Activated naive CD8-positive, alpha-beta T cell treated with anti-CD3 and anti-CD28 coated beads for 36 hours (primary cell): ENCODE results near the gene KLF6. TPM values are rescaled to one million over a fixed set of nuclear protein-coding genes. Genes with fewer than 3 reads are reported as not detected.

Experiments
- DNase-seq: peaks from one replicate; pipeline ENCODE4 v3.0.0; 2021
- H3K27ac Mint-ChIP-seq: one replicate; pipeline ENCODE4 v1.8.0; 2022; ENCODE audit warnings: mild to moderate bottlenecking, moderate library complexity, mixed read lengths
- H3K27me3 Mint-ChIP-seq: one replicate; pipeline ENCODE4 v1.8.0; 2022; ENCODE audit warnings: mild to moderate bottlenecking, mixed read lengths
- H3K36me3 Mint-ChIP-seq: one replicate; pipeline ENCODE4 v1.8.0; 2021; ENCODE audit warnings: mild to moderate bottlenecking, mixed read lengths
- H3K4me1 Mint-ChIP-seq: one replicate; pipeline ENCODE4 v1.8.0; 2021; ENCODE audit warnings: mixed read lengths
- H3K4me3 Mint-ChIP-seq: one replicate; pipeline ENCODE4 v1.8.0; 2022; ENCODE audit warnings: mild to moderate bottlenecking, moderate library complexity, mixed read lengths
- H3K9me3 Mint-ChIP-seq: one replicate; pipeline ENCODE4 v1.8.0; 2022; ENCODE audit warnings: mixed read lengths
- total RNA-seq, 2 experiments: library from RNA; stranded (reverse); gene quantifications; one replicate each; pipeline ENCODE4 v1.2.3, GENCODE V29; 2021

The KLF6 gene
- total RNA-seq, 2 experiments from 2014 or later, result 117 to 125 TPM

DNA sequence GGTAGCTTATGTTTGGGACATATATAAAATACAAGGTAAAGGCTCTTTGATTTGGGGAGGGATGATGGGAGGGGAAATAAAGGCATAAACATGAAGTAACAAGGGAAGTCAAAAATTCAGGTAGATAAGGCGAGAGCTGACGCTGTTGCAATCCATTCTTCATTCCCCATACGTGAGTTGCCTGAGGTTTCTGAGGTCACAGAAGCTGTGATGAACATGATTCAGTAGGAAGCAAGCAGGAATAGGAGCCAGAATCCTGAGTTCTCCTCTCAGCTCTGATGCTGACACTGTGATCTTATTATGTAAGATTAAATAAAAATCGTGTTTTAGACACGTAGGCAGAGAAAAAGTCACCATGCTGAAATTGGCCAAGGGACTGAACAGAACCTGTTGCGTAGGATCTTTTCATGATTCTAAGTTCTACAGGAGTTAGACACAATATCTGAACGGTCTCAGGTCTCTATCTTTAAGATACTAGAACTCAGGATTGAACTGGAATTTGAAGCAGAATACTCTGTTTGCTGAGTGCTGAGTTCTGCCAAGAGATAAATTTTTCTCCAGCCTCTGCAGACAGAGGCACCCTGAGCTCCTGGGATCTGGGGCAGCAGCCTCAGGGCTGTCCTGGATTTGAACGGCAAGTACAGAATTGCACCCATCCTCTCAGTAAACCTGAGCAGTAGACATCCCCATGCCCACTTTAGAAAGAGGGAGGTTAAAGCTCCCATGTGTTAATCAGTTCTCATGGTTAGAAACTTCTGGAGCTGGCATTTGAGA is 21.0 kb downstream of the KLF6 start:
- no peak overlapping the region for H3K4me3 Mint-ChIP-seq
- H3K4me1 Mint-ChIP-seq, result peaks cover 56% of the 10 kb centered on the region
- H3K9me3 Mint-ChIP-seq, result peaks cover 6% of the 10 kb centered on the region
- peaks cover 8% of the 10 kb centered on the region for H3K36me3 Mint-ChIP-seq
- no peak overlapping the region for H3K27ac Mint-ChIP-seq
- DNase-seq, result no peak
- H3K27me3 Mint-ChIP-seq, result peaks cover 4% of the 10 kb centered on the region

DNA sequence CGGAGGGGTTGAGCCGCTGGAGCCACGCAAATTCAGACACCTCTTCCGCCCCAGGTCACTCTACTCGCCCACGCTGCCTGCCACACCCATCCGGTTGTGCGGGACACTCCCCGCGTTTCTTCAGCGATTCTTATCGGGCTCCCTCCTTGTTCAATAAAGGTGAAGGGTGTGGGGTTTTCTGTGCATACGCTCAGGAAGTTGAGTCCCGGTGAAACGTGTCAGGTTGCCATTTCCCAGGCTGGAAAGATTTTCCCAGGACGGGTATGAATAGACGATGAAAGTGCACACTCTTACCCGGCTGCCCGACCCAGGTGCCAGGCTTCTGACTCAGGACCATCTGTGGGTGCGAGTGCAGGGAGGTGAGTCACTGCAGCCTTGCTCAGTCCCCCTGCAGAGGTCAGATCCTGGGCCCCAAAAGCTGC is 22.0 kb downstream of the KLF6 start:
- Mint-ChIP-seq H3K27ac (no peak overlapping the region), H3K4me1 (peaks cover 66% of the 10 kb centered on the region), H3K9me3 (peaks cover 6% of the 10 kb centered on the region), H3K4me3 (no peak overlapping the region), H3K27me3 (peaks cover 4% of the 10 kb centered on the region), H3K36me3 (peaks cover 10% of the 10 kb centered on the region)
- no peak for DNase-seq

DNA sequence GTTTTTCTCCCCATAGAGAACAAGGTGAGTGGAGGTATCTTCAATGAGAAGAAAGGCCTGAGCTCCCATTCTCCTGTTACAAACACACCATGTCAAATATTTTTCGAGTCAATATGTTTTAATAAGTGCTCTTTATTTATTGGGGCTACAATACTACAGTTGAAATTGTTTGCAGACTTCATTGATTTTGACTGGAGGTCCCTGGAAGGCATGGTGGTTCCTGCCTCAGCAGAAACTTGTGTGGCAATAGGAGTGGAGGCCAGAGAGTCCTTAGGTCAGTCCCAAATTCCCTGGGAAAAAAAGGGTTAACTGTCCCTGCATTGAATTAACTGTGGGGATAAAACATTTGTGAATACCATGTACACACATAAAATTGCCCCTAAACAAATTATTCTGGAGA is 22.7 kb downstream of the KLF6 start:
- peaks cover 74% of the 10 kb centered on the region for H3K4me1 Mint-ChIP-seq
- H3K27ac Mint-ChIP-seq, result no peak overlapping the region

DNA sequence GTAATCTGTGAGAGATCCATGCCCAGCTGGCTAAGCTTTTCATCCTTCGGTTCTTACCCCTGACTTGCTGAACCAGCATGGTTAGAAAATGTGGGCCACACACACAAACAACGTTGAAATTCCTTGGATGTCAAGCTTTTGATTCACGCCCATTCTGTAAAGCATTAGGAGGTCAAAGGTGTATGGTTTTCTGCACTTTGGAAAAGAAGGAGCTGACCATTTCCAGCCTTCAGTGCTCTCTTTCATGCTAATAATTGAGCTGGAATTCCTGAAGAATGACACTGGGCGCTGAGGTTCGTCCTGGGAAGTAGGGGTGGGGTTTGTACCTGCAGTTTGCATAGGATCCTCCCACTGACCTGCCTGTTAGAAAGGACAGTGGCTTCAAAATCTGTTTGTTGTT is 23.1 kb downstream of the KLF6 start:
- Mint-ChIP-seq H3K27ac (no peak overlapping the region), H3K27me3 (peaks cover 4% of the 10 kb centered on the region), H3K4me1 (peaks cover 78% of the 10 kb centered on the region), H3K9me3 (peaks cover 6% of the 10 kb centered on the region), H3K36me3 (peaks cover 10% of the 10 kb centered on the region), H3K4me3 (no peak overlapping the region)
- DNase-seq, result no peak

More for the DNA sequence above, 22.7 kb downstream of the KLF6 start:
- H3K9me3 Mint-ChIP-seq, result peaks cover 6% of the 10 kb centered on the region
- H3K36me3 Mint-ChIP-seq, result peaks cover 10% of the 10 kb centered on the region
- H3K4me3 Mint-ChIP-seq, result no peak overlapping the region
- peaks cover 4% of the 10 kb centered on the region for H3K27me3 Mint-ChIP-seq
- no peak for DNase-seq

DNA sequence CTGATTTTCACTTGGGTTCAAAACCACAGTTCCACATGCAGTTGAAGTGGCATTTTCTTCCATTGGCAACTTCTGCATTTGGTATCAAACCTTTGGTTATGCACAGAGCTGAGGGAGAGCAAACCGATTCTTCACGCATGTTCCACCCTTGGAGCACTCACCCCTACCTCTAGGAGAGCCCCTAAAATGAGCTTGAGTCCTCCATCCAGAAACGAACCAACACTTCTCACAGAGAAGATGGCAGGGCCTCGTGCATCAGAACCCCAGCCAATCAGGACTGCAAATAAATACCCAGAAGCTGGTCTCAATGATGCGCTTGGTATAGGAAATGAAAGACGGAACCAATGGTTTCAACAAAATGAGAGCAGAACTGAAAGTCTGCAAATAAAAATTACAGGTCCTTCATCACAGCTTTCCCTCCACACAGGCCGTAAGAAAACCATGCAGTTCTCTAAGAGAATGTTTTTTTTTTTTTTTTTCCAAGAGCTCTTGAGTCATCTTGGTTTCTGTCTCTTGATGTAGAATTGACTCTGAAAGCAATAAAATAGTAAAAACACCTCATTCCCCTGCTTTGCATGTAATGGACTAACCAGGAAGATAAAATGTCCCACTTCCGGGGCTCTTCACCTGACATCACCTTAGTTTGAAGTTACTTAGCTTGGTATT is 23.9 kb downstream of the KLF6 start:
- peaks cover 10% of the 10 kb centered on the region for H3K36me3 Mint-ChIP-seq
- H3K4me3 Mint-ChIP-seq, result no peak overlapping the region
- H3K9me3 Mint-ChIP-seq, result peaks cover 6% of the 10 kb centered on the region
- H3K27ac Mint-ChIP-seq, result peak overlapping the region; percentile 84
- no peak for DNase-seq
- peaks cover 85% of the 10 kb centered on the region for H3K4me1 Mint-ChIP-seq
- H3K27me3 Mint-ChIP-seq, result peaks cover 4% of the 10 kb centered on the region

DNA sequence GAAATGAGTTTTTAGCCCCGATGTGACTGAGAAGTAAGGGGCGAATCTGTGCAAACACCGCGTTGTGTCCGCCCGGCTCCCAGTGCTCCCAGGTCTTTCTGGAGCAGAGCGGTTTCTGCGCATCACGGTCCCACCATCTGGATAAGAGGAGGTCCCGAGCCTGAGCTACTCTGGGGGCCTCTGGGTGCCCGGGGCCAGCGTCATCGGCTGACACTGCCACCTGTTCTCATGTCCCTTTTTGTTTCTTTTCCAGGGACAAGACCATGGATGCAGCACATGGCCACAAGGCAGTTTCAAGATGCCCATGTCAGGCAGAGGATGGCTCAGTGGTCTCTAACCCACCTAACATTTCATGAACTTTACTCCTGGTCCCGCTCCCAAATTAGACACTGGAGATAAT is 24.9 kb downstream of the KLF6 start:
- DNase-seq, result no peak
- H3K36me3 Mint-ChIP-seq, result peaks cover 10% of the 10 kb centered on the region
- H3K9me3 Mint-ChIP-seq, result peaks cover 6% of the 10 kb centered on the region
- H3K4me3 Mint-ChIP-seq, result no peak overlapping the region
- peaks cover 4% of the 10 kb centered on the region for H3K27me3 Mint-ChIP-seq
- H3K4me1 Mint-ChIP-seq, result peaks cover 85% of the 10 kb centered on the region
- no peak overlapping the region for H3K27ac Mint-ChIP-seq

DNA sequence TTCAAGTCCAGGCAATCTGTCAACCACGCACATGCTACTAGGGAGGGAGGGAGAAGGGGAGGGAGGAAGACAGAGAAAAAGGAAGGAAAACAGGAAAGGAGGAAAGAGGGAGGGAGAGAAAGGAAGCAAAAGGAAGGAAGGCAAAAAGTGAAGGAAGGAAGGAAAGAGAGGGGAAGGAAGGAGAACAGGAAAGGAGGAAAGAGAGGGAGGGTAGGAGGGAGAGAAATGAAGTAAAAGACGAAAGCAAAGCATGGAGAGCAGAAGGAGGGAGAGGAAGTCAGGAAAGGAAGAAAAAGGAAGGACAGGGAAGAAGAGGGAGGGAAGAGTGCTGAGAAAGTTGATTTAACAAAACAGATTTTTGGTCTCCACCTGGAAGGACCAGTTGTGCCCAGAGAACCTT is 25.6 kb downstream of the KLF6 start:
- Mint-ChIP-seq H3K36me3 (peaks cover 10% of the 10 kb centered on the region), H3K9me3 (peaks cover 6% of the 10 kb centered on the region), H3K27ac (peak overlapping the region; percentile 99), H3K4me3 (no peak overlapping the region), H3K27me3 (peaks cover 4% of the 10 kb centered on the region), H3K4me1 (peaks cover 80% of the 10 kb centered on the region)
- DNase-seq, result no peak

DNA sequence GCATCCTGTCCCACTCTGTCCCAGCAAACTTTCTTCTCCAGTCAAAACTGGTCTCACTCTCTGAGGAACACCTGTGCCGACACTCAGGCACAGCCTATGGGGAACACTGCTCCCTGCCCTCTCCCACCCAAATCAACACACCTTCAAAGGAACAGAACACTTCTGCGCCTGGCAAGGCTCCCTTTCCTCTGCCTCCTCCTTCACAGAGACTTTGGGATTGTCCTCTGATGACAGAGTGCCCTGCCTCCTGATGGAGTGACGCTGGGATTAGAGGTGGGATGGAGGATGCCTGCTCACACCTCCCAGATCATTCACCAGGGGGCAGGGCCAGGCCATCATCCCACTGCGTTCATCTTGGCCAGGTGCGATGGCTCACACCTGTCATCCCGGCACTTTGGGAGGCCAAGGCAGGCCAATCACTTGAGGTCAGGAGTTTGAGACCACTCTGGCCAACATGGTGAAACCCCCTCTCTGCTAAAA is 26.5 kb downstream of the KLF6 start:
- H3K4me1 Mint-ChIP-seq, result peaks cover 73% of the 10 kb centered on the region
- no peak for DNase-seq
- peaks cover 6% of the 10 kb centered on the region for H3K9me3 Mint-ChIP-seq
- peak overlapping the region; percentile 71 for H3K4me3 Mint-ChIP-seq
- H3K27ac Mint-ChIP-seq, result peak overlapping the region; percentile 99
- H3K36me3 Mint-ChIP-seq, result peaks cover 10% of the 10 kb centered on the region
- H3K27me3 Mint-ChIP-seq, result peaks cover 4% of the 10 kb centered on the region

DNA sequence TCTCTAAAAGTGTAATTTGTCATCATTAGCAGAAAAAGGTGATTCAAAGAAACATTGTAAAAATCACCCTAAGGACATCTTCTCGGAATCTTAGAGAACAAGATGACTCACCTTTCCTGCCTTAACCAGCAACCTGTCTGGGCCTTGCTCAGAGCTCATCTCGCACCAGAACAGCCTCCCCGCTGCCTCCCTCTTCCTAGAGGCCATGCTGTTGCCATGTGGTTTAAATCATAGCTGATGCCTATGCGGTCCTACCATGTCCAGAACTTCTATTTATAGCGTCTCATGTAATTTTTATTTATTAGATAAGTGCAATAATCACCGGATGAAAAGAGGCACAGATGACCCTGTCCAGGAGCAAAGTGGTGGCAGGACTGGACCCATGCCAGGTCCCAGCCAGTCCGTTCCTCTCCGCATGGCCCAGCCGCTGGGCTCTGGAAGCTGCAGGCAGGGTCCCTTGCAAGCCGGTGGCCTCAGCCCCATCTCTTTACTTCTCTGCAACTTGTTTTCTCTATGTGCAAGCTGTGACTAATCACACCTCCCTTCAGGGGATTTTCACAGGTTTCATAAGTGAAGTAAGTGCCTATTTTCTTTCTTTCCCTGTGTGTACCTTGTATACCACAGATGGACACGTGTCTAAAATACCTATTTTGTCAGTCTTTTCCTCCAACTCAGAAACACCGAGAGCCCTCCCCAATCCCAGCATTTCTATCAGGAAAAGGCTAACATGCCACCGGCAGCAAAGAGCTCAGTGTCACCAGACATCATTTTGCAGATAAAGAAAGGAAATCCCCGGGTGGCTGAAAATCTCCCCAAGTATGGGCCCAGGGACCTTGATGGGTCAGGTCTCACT is 27.1 kb downstream of the KLF6 start:
- Mint-ChIP-seq H3K27ac (peak overlapping the region; percentile 99), H3K9me3 (peaks cover 6% of the 10 kb centered on the region), H3K4me1 (peaks cover 68% of the 10 kb centered on the region), H3K4me3 (peak overlapping the region; percentile 71), H3K36me3 (peaks cover 10% of the 10 kb centered on the region), H3K27me3 (peaks cover 1% of the 10 kb centered on the region)
- peak; percentile 63 for DNase-seq

DNA sequence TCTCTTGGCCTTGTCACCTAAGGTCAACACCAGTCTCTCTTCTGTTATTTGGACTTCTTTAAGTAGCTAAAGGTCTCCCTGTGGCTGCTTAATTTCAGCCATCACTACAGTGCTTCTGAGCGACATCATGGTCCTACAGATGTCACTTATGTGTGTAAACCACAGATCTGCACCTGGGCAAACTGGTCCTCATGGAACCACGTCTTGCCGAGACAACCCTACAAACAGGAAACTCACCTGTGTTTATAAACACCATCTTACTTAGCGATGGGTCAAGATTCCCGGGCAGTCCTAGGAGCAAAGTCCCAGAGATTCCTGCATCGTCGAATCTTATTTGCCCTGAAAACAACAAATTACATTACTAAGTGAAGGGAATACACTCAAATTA is 27.8 kb downstream of the KLF6 start:
- Mint-ChIP-seq H3K4me1 (peaks cover 64% of the 10 kb centered on the region), H3K36me3 (peaks cover 10% of the 10 kb centered on the region), H3K9me3 (peaks cover 6% of the 10 kb centered on the region), H3K4me3 (peak overlapping the region; percentile 71), H3K27ac (peak overlapping the region; percentile 99), H3K27me3 (no peaks in the 10 kb centered on the region)
- no peak for DNase-seq

DNA sequence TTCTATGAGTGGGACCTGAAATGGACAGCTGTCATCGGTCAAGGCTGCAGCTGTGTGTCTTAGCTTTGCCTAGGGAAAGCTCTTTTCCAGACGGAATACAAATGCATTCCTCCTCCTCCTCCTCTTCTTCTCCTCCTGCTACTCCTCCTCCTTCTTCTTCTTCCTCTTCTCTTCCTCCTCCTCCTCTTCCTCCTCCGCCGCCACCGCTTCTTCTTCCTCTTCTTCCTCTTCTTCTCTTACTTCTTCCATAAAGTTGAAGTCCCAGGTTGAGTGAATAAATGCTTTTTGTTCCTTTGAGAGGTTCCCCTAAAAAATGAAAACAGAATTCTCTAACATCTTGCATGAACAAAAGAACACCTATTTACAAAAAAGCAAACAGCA is 28.7 kb downstream of the KLF6 start:
- H3K27ac Mint-ChIP-seq, result peak overlapping the region; percentile 99
- no peak for DNase-seq
- H3K36me3 Mint-ChIP-seq, result peaks cover 10% of the 10 kb centered on the region
- peaks cover 59% of the 10 kb centered on the region for H3K4me1 Mint-ChIP-seq
- peak overlapping the region; percentile 7 for H3K4me3 Mint-ChIP-seq
- peaks cover 6% of the 10 kb centered on the region for H3K9me3 Mint-ChIP-seq
- no peaks in the 10 kb centered on the region for H3K27me3 Mint-ChIP-seq

DNA sequence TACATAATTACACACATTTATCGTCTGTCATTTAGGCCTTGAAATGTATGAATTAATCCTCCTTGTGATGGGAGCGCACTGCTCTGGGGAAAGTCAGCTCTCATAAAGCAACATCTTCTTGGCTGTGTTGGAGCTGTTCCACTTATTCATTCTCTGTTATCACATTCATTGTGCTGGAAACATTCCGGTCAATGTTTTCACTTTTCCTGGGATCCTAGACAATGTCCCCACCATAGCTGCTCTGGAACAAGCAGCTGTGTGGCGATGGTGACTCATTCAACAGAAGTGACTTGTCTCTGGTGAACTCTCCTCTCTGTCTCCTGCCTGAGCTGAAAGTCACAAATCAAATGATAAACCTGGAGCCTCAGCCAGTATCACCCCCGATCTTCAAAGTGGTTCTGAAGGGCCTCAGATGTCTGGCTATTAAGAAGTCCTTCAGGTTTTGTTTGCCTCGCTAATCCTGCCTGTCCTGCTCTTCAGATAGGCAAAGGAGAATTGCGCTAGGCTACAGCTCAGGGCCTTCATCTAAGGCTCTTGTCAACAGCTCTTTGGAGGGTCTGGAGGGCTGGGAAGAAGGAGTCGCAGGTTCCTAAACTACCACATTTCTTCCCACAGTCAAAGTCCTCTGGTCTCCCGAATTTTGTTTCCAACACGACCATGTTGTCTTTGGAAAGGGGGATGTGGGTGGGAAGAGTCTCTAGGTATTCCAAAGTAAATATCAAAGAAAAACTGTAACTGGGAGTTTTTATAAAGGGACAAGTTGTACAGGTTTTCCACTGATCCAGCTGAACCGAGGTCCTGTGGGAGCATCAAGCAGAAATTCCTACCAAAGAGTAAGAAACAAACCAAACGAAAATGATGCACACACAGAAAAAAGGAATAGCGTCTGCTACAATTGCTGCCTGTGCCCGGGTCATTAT is 29.3 kb downstream of the KLF6 start:
- peaks cover 3% of the 10 kb centered on the region for H3K9me3 Mint-ChIP-seq

DNA sequence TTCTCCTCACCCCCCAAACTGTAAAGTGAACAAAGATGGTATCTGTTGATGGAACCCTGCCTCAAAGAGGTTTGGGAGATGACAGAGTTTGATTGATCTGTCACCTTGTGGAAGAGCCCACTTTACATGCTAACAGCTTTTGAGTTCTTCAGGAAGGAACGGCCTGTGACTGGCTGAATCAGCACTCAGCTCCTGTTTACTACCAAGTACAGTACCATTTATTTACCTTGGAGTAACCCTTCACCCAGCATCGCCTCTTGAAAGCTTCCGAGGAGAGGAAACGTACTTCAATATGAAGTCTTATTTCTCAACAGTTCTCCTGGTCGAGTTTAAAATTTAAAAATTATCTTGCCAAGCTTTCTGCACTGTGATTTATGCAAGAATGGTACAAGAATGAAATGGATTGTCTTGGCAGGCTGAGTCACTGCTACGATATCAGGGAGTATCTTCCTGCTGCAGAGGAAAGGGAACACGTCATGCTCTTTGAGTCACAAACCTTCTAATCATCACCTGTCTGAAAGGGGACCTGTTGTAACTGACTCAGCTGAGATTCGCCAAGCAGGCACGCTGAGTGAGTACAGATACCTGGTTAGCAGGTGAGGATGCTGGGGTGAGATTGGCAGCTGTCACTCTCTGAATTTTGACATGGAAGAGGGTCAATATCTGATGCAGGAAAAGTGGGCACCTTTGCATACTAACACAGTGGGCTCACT is 30.1 kb downstream of the KLF6 start:
- Mint-ChIP-seq H3K4me3 (no peak overlapping the region), H3K27ac (no peak overlapping the region), H3K4me1 (peaks cover 49% of the 10 kb centered on the region), H3K36me3 (peaks cover 5% of the 10 kb centered on the region), H3K9me3 (peaks cover 2% of the 10 kb centered on the region), H3K27me3 (no peaks in the 10 kb centered on the region)
- DNase-seq, result no peak

More for the DNA sequence above, 29.3 kb downstream of the KLF6 start:
- Mint-ChIP-seq H3K27me3 (no peaks in the 10 kb centered on the region), H3K36me3 (peaks cover 6% of the 10 kb centered on the region), H3K4me3 (no peak overlapping the region), H3K4me1 (peaks cover 53% of the 10 kb centered on the region), H3K27ac (no peak overlapping the region)
- no peak for DNase-seq

DNA sequence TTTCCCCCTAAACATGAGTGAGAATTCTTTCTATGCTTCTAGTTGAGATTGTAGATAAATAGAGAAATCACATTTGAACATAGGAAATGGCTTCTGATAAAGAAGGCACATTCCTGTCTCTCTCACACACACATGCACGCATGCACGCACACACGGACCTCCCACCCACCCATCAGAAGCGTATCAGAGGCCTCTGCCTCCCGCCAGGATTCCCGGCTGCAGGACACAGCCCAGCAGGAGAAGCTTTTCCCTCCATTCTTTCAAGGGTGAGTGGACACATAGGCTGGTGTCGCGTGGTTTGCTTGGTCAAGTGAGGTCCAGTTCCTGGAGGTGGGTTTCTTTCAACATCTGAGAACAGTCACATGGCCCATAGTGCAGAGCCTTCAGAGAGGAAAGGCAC is 34.2 kb downstream of the KLF6 start:
- Mint-ChIP-seq H3K27ac (no peak overlapping the region), H3K4me3 (no peak overlapping the region), H3K4me1 (peaks cover 15% of the 10 kb centered on the region), H3K27me3 (no peaks in the 10 kb centered on the region), H3K9me3 (no peaks in the 10 kb centered on the region), H3K36me3 (no peaks in the 10 kb centered on the region)
- DNase-seq, result no peak
